ENCODE results near the gene MYO5B. TPM values are rescaled to one million over a fixed set of nuclear protein-coding genes. Genes with fewer than 3 reads are reported as not detected.

Gene MYO5B
- total and polyA plus RNA-seq, 9 of the 15 experiments (the other 6 are each of a cell fraction or from before 2014, with no cell fraction given): 0.07 to 0.42 (median 0.28) TPM

DNA sequence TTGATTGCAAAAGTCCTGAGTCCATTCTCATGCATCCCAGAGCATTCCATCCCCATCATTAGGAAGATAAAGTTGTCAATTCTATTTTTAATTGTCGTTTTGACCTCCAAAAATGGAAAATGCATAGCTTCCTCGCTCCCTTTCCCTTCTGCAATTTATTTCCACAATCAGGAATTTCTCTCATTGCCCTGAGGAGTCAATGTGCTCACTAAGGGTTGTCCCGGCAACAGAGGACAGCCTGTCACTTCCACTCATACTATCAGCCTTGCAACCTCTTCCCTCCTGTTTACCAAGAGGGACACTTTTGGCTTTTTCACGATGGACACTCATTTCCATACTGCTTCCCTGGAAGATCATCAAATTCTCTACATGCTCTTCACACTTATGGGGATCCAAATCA is 164.8 kb downstream of the MYO5B start (continued):
- no peak for TF ChIP-seq ZNF24 (IDR thresholded peaks at IDR 0.05)
- TF ChIP-seq ZBTB1 (CRISPR knock-in tag; IDR thresholded peaks at IDR 0.05; ENCODE audit: borderline replicate concordance, low read depth): no peak
- TF ChIP-seq, protein P1, sequence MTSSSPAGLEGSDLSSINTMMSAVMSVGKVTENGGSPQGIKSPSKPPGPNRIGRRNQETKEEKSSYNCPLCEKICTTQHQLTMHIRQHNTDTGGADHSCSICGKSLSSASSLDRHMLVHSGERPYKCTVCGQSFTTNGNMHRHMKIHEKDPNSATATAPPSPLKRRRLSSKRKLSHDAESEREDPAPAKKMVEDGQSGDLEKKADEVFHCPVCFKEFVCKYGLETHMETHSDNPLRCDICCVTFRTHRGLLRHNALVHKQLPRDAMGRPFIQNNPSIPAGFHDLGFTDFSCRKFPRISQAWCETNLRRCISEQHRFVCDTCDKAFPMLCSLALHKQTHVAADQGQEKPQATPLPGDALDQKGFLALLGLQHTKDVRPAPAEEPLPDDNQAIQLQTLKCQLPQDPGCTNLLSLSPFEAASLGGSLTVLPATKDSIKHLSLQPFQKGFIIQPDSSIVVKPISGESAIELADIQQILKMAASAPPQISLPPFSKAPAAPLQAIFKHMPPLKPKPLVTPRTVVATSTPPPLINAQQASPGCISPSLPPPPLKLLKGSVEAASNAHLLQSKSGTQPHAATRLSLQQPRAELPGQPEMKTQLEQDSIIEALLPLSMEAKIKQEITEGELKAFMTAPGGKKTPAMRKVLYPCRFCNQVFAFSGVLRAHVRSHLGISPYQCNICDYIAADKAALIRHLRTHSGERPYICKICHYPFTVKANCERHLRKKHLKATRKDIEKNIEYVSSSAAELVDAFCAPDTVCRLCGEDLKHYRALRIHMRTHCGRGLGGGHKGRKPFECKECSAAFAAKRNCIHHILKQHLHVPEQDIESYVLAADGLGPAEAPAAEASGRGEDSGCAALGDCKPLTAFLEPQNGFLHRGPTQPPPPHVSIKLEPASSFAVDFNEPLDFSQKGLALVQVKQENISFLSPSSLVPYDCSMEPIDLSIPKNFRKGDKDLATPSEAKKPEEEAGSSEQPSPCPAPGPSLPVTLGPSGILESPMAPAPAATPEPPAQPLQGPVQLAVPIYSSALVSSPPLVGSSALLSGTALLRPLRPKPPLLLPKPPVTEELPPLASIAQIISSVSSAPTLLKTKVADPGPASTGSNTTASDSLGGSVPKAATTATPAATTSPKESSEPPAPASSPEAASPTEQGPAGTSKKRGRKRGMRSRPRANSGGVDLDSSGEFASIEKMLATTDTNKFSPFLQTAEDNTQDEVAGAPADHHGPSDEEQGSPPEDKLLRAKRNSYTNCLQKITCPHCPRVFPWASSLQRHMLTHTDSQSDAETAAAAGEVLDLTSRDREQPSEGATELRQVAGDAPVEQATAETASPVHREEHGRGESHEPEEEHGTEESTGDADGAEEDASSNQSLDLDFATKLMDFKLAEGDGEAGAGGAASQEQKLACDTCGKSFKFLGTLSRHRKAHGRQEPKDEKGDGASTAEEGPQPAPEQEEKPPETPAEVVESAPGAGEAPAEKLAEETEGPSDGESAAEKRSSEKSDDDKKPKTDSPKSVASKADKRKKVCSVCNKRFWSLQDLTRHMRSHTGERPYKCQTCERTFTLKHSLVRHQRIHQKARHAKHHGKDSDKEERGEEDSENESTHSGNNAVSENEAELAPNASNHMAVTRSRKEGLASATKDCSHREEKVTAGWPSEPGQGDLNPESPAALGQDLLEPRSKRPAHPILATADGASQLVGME (CRISPR knock-in tag; IDR thresholded peaks at IDR 0.05): no peak
- no peak for TF ChIP-seq ZNF444 (CRISPR knock-in tag; IDR thresholded peaks at IDR 0.05)

DNA sequence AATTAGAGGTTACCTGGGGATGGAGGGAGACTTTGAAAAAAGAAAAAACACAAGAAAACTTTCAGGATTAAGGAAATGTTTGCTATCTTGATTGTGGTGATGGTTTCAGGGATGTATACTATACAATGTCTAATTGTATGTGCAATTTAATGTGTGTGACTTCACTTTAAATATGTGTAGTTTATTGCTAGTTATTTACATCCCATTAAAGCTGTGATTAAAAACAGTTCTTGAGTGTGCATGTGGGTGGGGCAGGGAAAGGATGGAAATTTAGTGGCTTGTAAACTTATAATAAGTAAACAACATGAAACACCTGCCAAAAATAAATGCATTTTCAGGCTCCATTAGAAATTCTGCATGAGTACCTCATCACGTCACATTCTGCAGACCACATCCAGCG is 167.0 kb downstream of the MYO5B start:
- Histone ChIP-seq H3K4me2 (ENCODE audit: insufficient read depth, low read length) (no peak overlapping the region), H3K79me2 (ENCODE audit: control insufficient read depth, insufficient read depth, low read length) (no peaks in the 10 kb centered on the region), H3K4me1 (replicated peaks in 1 of 2; ENCODE audit: control insufficient read depth in 2 of 2, insufficient read depth in 2 of 2, low read length in 2 of 2) (no peaks in the 10 kb centered on the region), H3K4me3 (no peak overlapping the region), H4K20me1 (replicated peaks; ENCODE audit: control insufficient read depth, insufficient read depth, low read length) (no peaks in the 10 kb centered on the region), H3K27me3 (ENCODE audit: control insufficient read depth in 2 of 2, insufficient read depth in 2 of 2, low read length in 2 of 2) (no peaks in the 10 kb centered on the region), H3K27ac (ENCODE audit: extremely low read depth, low read depth, low read length) (no peak overlapping the region), H3K9me1 (ENCODE audit: control insufficient read depth, insufficient read depth, low read length) (no peaks in the 10 kb centered on the region), H3K36me3 (ENCODE audit: control insufficient read depth, insufficient read depth, low read length) (no peaks in the 10 kb centered on the region), H3K9ac (ENCODE audit: insufficient read depth in 1 of 2, low read depth in 2 of 2, low read length in 2 of 2) (no peak overlapping the region), H2AFZ (ENCODE audit: low read depth, low read length) (no peak overlapping the region), H3K9me3 (replicated peaks; ENCODE audit: control insufficient read depth, insufficient read depth, low read depth, low read length) (no peaks in the 10 kb centered on the region)
- ATAC-seq (no peak), DNase-seq (ENCODE audit: extremely low read depth in 1 of 4, low spot score in 3 of 4) (no peak), FAIRE-seq (no peak)
- BruUV-seq (replicated peaks): no TSS peak
- WGBS (ENCODE audit: insufficient coverage, low coverage, missing lambda C conversion rate): 0% methylated on average over 2 of the region's 2 CpGs
- TF ChIP-seq HNRNPH1 (optimal IDR thresholded peaks at IDR 0.05; ENCODE audit: low read depth, low read length): no peak
- in situ Hi-C loops (cut with MboI) (no loop called here), intact Hi-C loops (cut with micrococcal nuclease) (no loop called here)
- ChIA-PET CTCF (ENCODE audit: low intra/inter-chr PET ratio) (no interaction called here), POLR2A (no interaction called here)
